GM21717 (cell line): ENCODE measurements around the gene FBXO22.

Experiments
- ATAC-seq: cut with Tn5 transposase; IDR thresholded peaks from one replicate; pipeline ENCODE4 v1.9.1; 2021; ENCODE audit warnings: mild to moderate bottlenecking, moderate library complexity; ENCODE audit not compliant: unreplicated experiment

The FBXO22 gene

GRCh38 chr15:75918135-75918534 is 14.5 kb downstream of the FBXO22 start:
- ATAC-seq: no peak

GRCh38 chr15:75920079-75920478 is 16.4 kb downstream of the FBXO22 start:
- ATAC-seq: no peak

GRCh38 chr15:75921732-75922703 is 18.3 kb downstream of the FBXO22 start:
- no peak for ATAC-seq

GRCh38 chr15:75923756-75924155 is 20.1 kb downstream of the FBXO22 start:
- ATAC-seq: no peak

- no peak for ATAC-seq
These were observed 20.9 kb downstream of the FBXO22 start for GRCh38 chr15:75924576-75924975.

- ATAC-seq: no peak
These were observed 21.8 kb downstream of the FBXO22 start for GRCh38 chr15:75925440-75925839.

GRCh38 chr15:75926931-75927330 is 23.3 kb downstream of the FBXO22 start:
- no peak for ATAC-seq

- ATAC-seq: no peak
These were observed 23.9 kb downstream of the FBXO22 start for GRCh38 chr15:75927601-75928000.

GRCh38 chr15:75928680-75929608 is 25.3 kb downstream of the FBXO22 start:
- ATAC-seq: no peak

- no peak for ATAC-seq
These were observed 26.3 kb downstream of the FBXO22 start for GRCh38 chr15:75929799-75930565.

GRCh38 chr15:75930866-75931265 is 27.2 kb downstream of the FBXO22 start:
- ATAC-seq: no peak

- no peak for ATAC-seq
These were observed 38.8 kb downstream of the FBXO22 start for GRCh38 chr15:75942464-75942863.

- no peak for ATAC-seq
These were observed 39.6 kb downstream of the FBXO22 start for GRCh38 chr15:75943246-75943645.

- ATAC-seq: no peak
These were observed 40.1 kb downstream of the FBXO22 start for GRCh38 chr15:75943713-75944215.

- no peak for ATAC-seq
These were observed 42.3 kb downstream of the FBXO22 start for GRCh38 chr15:75945953-75946352.

- ATAC-seq: no peak
These were observed 43.4 kb downstream of the FBXO22 start for GRCh38 chr15:75947092-75947491.

- ATAC-seq: no peak
These were observed 45.2 kb downstream of the FBXO22 start for GRCh38 chr15:75948761-75949296.

- ATAC-seq: no peak
These were observed 48.8 kb downstream of the FBXO22 start for GRCh38 chr15:75952525-75952924.

- no peak for ATAC-seq
These were observed 52.0 kb downstream of the FBXO22 start for GRCh38 chr15:75955720-75956119.

- no peak for ATAC-seq
These were observed 57.7 kb downstream of the FBXO22 start for GRCh38 chr15:75961331-75961730.
